ENCODE results near the gene ATOSB.
A peak's percentile ranks its signal among the peaks of the same experiment; 100 is the strongest.

Gene ATOSB

GRCh38 chr9:35072461-35073278 is 43.0 kb downstream of the ATOSB start, which contains the start of gene VCP (continued):
- TF ChIP-seq ZNF510 (tag by site-specific recombination; IDR thresholded peaks at IDR 0.05; ENCODE audit: insufficient replicate concordance), result no peak
- peak; percentile 18; the same call in 1 of the 2 replicates for TF ChIP-seq ZNF335 (tag by site-specific recombination; conservative IDR thresholded peaks at IDR 0.05)
- TF ChIP-seq ZNF529 (tag by site-specific recombination; IDR thresholded peaks at IDR 0.05; ENCODE audit: insufficient replicate concordance), result no peak
- TF ChIP-seq ZFHX2 (tag by site-specific recombination; conservative IDR thresholded peaks at IDR 0.05), result no peak
- TF ChIP-seq PRDM1 (tag by site-specific recombination; IDR thresholded peaks at IDR 0.05), result peak; percentile 67
- no peak for TF ChIP-seq ZNF544 (tag by site-specific recombination; IDR thresholded peaks at IDR 0.05)
- TF ChIP-seq HOXA7 (CRISPR knock-in tag; IDR thresholded peaks at IDR 0.05; ENCODE audit: borderline replicate concordance), result no peak
- TF ChIP-seq, protein P1, sequence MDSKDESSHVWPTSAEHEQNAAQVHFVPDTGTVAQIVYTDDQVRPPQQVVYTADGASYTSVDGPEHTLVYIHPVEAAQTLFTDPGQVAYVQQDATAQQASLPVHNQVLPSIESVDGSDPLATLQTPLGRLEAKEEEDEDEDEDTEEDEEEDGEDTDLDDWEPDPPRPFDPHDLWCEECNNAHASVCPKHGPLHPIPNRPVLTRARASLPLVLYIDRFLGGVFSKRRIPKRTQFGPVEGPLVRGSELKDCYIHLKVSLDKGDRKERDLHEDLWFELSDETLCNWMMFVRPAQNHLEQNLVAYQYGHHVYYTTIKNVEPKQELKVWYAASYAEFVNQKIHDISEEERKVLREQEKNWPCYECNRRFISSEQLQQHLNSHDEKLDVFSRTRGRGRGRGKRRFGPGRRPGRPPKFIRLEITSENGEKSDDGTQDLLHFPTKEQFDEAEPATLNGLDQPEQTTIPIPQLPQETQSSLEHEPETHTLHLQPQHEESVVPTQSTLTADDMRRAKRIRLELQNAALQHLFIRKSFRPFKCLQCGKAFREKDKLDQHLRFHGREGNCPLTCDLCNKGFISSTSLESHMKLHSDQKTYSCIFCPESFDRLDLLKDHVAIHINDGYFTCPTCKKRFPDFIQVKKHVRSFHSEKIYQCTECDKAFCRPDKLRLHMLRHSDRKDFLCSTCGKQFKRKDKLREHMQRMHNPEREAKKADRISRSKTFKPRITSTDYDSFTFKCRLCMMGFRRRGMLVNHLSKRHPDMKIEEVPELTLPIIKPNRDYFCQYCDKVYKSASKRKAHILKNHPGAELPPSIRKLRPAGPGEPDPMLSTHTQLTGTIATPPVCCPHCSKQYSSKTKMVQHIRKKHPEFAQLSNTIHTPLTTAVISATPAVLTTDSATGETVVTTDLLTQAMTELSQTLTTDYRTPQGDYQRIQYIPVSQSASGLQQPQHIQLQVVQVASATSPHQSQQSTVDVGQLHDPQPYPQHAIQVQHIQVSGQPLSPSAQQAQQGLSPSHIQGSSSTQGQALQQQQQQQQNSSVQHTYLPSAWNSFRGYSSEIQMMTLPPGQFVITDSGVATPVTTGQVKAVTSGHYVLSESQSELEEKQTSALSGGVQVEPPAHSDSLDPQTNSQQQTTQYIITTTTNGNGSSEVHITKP (tag by site-specific recombination; IDR thresholded peaks at IDR 0.05), result peak; percentile 89
- no peak for TF ChIP-seq ZNF175 (tag by site-specific recombination; IDR thresholded peaks at IDR 0.05)

GRCh38 chr9:35071814-35072460 is 43.7 kb downstream of the ATOSB start:
- ChIA-PET POLR2A (interaction anchor here (0.6 to 5.2 kb wide), 24 partner anchors 9 to 660 kb away, joined by 3 to 48 read pairs (median 5); partner anchors contain the start of genes ATOSB, CREB3, FANCG and PIGO), CTCF (interaction anchor here (0.5 to 1.7 kb wide), 11 partner anchors 9 to 514 kb away, joined by 3 to 5 read pairs (median 3); partner anchors contain the start of genes PIGO and STOML2)
- Histone ChIP-seq H3K36me3 (ENCODE audit: control insufficient read depth in 2 of 2, insufficient read depth in 1 of 2, low read length in 2 of 2) (peaks cover 0 to 84% of the 10 kb centered on the region in 2 experiments; a peak in 2 of 3 replicates), H3K9me3 (ENCODE audit: control insufficient read depth, insufficient read depth, low read depth, low read length) (no peaks in the 10 kb centered on the region), H3K4me1 (ENCODE audit: control insufficient read depth, insufficient read depth, low read length) (peaks cover 3% of the 10 kb centered on the region; the same call in 1 of the 2 replicates), H3K4me3 (ENCODE audit: low read depth, low read length) (peak overlapping the region; percentile 84), H3K27ac (ENCODE audit: extremely low read depth, low read depth, low read length) (peak overlapping the region; percentile 96)
- peak; percentile 95 for TF ChIP-seq ZBTB20 (tag by site-specific recombination; IDR thresholded peaks at IDR 0.05)
- TF ChIP-seq KLF8 (tag by site-specific recombination; IDR thresholded peaks at IDR 0.05), result peak; percentile 57; the same call in 1 of the 2 replicates
- 0 out of 2 replicates have a peak, but pooled peaks have one; percentile 65 for TF ChIP-seq ZNF561 (tag by site-specific recombination; IDR thresholded peaks at IDR 0.05; ENCODE audit: borderline replicate concordance)
- no peak for TF ChIP-seq ZNF26 (tag by site-specific recombination; IDR thresholded peaks at IDR 0.05)
- 0 out of 2 replicates have a peak, but pooled peaks have one; percentile 15 for TF ChIP-seq ZNF398 (tag by site-specific recombination; IDR thresholded peaks at IDR 0.05)
- TF ChIP-seq HOXA7 (CRISPR knock-in tag; IDR thresholded peaks at IDR 0.05; ENCODE audit: borderline replicate concordance), result peak; percentile 8; the same call in 1 of the 2 replicates
- TF ChIP-seq, protein P2, sequence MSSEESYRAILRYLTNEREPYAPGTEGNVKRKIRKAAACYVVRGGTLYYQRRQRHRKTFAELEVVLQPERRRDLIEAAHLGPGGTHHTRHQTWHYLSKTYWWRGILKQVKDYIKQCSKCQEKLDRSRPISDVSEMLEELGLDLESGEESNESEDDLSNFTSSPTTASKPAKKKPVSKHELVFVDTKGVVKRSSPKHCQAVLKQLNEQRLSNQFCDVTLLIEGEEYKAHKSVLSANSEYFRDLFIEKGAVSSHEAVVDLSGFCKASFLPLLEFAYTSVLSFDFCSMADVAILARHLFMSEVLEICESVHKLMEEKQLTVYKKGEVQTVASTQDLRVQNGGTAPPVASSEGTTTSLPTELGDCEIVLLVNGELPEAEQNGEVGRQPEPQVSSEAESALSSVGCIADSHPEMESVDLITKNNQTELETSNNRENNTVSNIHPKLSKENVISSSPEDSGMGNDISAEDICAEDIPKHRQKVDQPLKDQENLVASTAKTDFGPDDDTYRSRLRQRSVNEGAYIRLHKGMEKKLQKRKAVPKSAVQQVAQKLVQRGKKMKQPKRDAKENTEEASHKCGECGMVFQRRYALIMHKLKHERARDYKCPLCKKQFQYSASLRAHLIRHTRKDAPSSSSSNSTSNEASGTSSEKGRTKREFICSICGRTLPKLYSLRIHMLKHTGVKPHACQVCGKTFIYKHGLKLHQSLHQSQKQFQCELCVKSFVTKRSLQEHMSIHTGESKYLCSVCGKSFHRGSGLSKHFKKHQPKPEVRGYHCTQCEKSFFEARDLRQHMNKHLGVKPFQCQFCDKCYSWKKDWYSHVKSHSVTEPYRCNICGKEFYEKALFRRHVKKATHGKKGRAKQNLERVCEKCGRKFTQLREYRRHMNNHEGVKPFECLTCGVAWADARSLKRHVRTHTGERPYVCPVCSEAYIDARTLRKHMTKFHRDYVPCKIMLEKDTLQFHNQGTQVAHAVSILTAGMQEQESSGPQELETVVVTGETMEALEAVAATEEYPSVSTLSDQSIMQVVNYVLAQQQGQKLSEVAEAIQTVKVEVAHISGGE (tag by site-specific recombination; conservative IDR thresholded peaks at IDR 0.05; ENCODE audit: low read depth), result 0 out of 2 replicates have a peak, but pooled peaks have one; percentile 49
- peak; percentile 21; the same call in 1 of the 2 replicates for TF ChIP-seq ZNF501 (tag by site-specific recombination; IDR thresholded peaks at IDR 0.05)
- TF ChIP-seq KLF1 (tag by site-specific recombination; IDR thresholded peaks at IDR 0.05), result peak; percentile 19; the same call in 1 of the 2 replicates
- TF ChIP-seq ZNF660 (tag by site-specific recombination; IDR thresholded peaks at IDR 0.05), result 0 out of 2 replicates have a peak, but pooled peaks have one; percentile 75
- TF ChIP-seq ZNF777 (tag by site-specific recombination; IDR thresholded peaks at IDR 0.05; ENCODE audit: borderline replicate concordance), result no peak
- no peak for TF ChIP-seq ZNF48 (tag by site-specific recombination; IDR thresholded peaks at IDR 0.05)
- TF ChIP-seq KLF16 (tag by site-specific recombination; IDR thresholded peaks at IDR 0.05), result peak; percentile 73
- peak; percentile 56; the same call in 1 of the 2 replicates for TF ChIP-seq ZNF76 (tag by site-specific recombination; IDR thresholded peaks at IDR 0.05; ENCODE audit: borderline replicate concordance, low read depth)
- TF ChIP-seq ZNF664 (tag by site-specific recombination; IDR thresholded peaks at IDR 0.05), result no peak
